Caco-2 (cell line): ENCODE data around the gene SSH2. TPM values are rescaled to one million over a fixed set of nuclear protein-coding genes. Genes with fewer than 3 reads are reported as not detected.
"Not testable (repeated sequence)": the region's sequence is repeated elsewhere in the genome, so short reads cannot be mapped to it uniquely, and the experiment has no call there.

Source experiments
- BruUV-seq: library from RNA; stranded (reverse); fragments of 400-500 nt; replicated peaks from 2 replicates; lab custom pipeline; 2021; lab: Mats Ljungman, UMichigan
- CTCF ChIA-PET: fragments of 300-600 bp; sonication (Branson Sonifier 250); formaldehyde crosslinking; loops from one replicate; lab custom pipeline; 2022; ENCODE audit warnings: antibody characterized with exemption; lab: Charles Lee
- POLR2A ChIA-PET: fragments of 300-600 bp; sonication (Branson Sonifier 250); formaldehyde crosslinking; loops from one replicate; lab custom pipeline; 2022; ENCODE audit warnings: antibody characterized with exemption; lab: Charles Lee
- DNase-seq, 2 experiments: peaks; one replicate each; pipeline versions ENCODE4 v3.0.0 to v3.0.0-alpha.2; 2020 to 2022
- H3K27me3 ChIP-seq: replicated peaks from 2 replicates; pipeline ENCODE4 v1.6.0; 2011; ENCODE audit warnings: low read length; ENCODE audit not compliant: control insufficient read depth, insufficient read depth
- H3K36me3 ChIP-seq: 2 replicates; pipeline ENCODE4 v1.5.1; 2011; ENCODE audit warnings: low read length; ENCODE audit not compliant: control insufficient read depth, insufficient read depth
- H3K4me1 ChIP-seq: fragments of 250-450 bp; sonication (Bioruptor Pico); 2 replicates; pipeline ENCODE4 v1.5.1; 2020; ENCODE audit warnings: mild to moderate bottlenecking
- H3K4me3 ChIP-seq: 2 replicates; pipeline ENCODE4 v1.5.1; 2011; ENCODE audit warnings: low read depth, mild to moderate bottlenecking, control low read depth, low read length
- H3K9me3 ChIP-seq: fragments of 250-450 bp; sonication (Bioruptor Pico); 2 replicates; pipeline ENCODE4 v1.5.1; 2020; ENCODE audit warnings: mild to moderate bottlenecking, moderate library complexity
- H3K27ac Mint-ChIP-seq: one replicate; pipeline ENCODE4 v1.8.0; 2022; ENCODE audit warnings: mixed read lengths; ENCODE audit not compliant: unreplicated experiment
- H3K27me3 Mint-ChIP-seq: one replicate; pipeline ENCODE4 v1.8.0; 2022; ENCODE audit warnings: mixed read lengths; ENCODE audit not compliant: insufficient read depth, unreplicated experiment
- H3K36me3 Mint-ChIP-seq: one replicate; pipeline ENCODE4 v1.8.0; 2022; ENCODE audit warnings: mild to moderate bottlenecking, mixed read lengths; ENCODE audit not compliant: insufficient read depth, unreplicated experiment
- H3K4me1 Mint-ChIP-seq: one replicate; pipeline ENCODE4 v1.8.0; 2022; ENCODE audit warnings: low read depth, mixed read lengths; ENCODE audit not compliant: unreplicated experiment
- H3K4me3 Mint-ChIP-seq: one replicate; pipeline ENCODE4 v1.8.0; 2022; ENCODE audit warnings: mild to moderate bottlenecking, moderate library complexity, mixed read lengths; ENCODE audit not compliant: unreplicated experiment
- H3K9me3 Mint-ChIP-seq: one replicate; pipeline ENCODE4 v1.8.0; 2022; ENCODE audit warnings: mixed read lengths; ENCODE audit not compliant: unreplicated experiment
- intact Hi-C: fragments of 100-400 bp; cut with micrococcal nuclease; formaldehyde crosslinking; loops from one replicate; pipeline ENCODE4 v1.10.0; 2022; ENCODE audit not compliant: unreplicated experiment
- total RNA-seq: library from RNA; stranded (reverse); gene quantifications from 2 replicates; pipeline ENCODE4 v1.2.3, GENCODE V29; 2022
- TF ChIP-seq, protein P1 (sequence below), 2 experiments: fragments of 200-600 bp in 1 of 2; IDR thresholded peaks; 1 replicate in 1 of 2; 2 replicates in 1 of 2; pipeline versions ENCODE4 v1.5.1 to v1.8.0; 2011 to 2022; ENCODE audit warnings: antibody characterized with exemption in 1 of 2, control low read depth in 1 of 2, inconsistent platforms in 1 of 2, low read depth in 1 of 2, low read length in 1 of 2, mild to moderate bottlenecking in 1 of 2, moderate library complexity in 1 of 2; ENCODE audit not compliant: insufficient read depth in 1 of 2, severe bottlenecking in 1 of 2, unreplicated experiment in 1 of 2

SSH2 gene
- total RNA-seq, 1 experiment from 2014 or later = 48.2 TPM

DNA sequence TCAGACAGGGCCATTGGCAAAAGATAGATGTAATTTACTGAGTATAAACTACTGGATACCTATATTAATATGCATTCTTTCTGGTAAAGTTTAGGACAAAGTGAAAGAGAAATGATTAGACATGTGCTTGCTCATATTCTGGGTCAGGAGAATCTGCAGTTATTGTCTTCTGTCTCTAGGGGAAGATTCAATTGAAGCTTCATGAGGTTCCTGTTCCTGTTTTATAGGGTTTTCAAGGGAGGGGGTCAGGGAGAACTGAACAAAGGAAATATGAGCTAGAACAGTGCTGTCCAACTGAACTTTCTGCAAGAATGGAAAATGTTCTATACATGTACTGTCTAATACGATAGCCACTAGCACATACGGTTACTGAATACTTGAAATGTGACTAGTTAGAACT lies 248.0 kb downstream of the SSH2 start:
- no peak overlapping the region for H3K4me3 ChIP-seq
- no peaks in the 10 kb centered on the region for H3K27me3 Mint-ChIP-seq
- H3K27ac Mint-ChIP-seq = no peak overlapping the region
- peaks cover 7% of the 10 kb centered on the region for H3K4me1 Mint-ChIP-seq
- no peak overlapping the region for H3K4me3 Mint-ChIP-seq
- intact Hi-C loops = no loop called here
- no peaks in the 10 kb centered on the region for H3K36me3 ChIP-seq
- ChIA-PET POLR2A (no interaction called here), CTCF (interaction anchor here (0.7 to 2.0 kb wide), 3 partner anchors 43 to 422 kb away, joined by 3 to 7 read pairs (median 3); no protein-coding TSS in a partner anchor)
- peaks cover 16% of the 10 kb centered on the region for H3K36me3 Mint-ChIP-seq
- no peaks in the 10 kb centered on the region for H3K27me3 ChIP-seq
- TF ChIP-seq, protein P1, sequence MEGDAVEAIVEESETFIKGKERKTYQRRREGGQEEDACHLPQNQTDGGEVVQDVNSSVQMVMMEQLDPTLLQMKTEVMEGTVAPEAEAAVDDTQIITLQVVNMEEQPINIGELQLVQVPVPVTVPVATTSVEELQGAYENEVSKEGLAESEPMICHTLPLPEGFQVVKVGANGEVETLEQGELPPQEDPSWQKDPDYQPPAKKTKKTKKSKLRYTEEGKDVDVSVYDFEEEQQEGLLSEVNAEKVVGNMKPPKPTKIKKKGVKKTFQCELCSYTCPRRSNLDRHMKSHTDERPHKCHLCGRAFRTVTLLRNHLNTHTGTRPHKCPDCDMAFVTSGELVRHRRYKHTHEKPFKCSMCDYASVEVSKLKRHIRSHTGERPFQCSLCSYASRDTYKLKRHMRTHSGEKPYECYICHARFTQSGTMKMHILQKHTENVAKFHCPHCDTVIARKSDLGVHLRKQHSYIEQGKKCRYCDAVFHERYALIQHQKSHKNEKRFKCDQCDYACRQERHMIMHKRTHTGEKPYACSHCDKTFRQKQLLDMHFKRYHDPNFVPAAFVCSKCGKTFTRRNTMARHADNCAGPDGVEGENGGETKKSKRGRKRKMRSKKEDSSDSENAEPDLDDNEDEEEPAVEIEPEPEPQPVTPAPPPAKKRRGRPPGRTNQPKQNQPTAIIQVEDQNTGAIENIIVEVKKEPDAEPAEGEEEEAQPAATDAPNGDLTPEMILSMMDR (IDR thresholded peaks at IDR 0.05; ENCODE audit: insufficient read depth in 1 of 2, low read depth in 1 of 2, low read length in 1 of 2, severe bottlenecking in 1 of 2, unreplicated experiment in 1 of 2) = no peak
- DNase-seq = no peak
- H3K4me1 ChIP-seq = no peaks in the 10 kb centered on the region
- no peaks in the 10 kb centered on the region for H3K9me3 Mint-ChIP-seq
- BruUV-seq = no TSS peak
- H3K9me3 ChIP-seq = no peaks in the 10 kb centered on the region

DNA sequence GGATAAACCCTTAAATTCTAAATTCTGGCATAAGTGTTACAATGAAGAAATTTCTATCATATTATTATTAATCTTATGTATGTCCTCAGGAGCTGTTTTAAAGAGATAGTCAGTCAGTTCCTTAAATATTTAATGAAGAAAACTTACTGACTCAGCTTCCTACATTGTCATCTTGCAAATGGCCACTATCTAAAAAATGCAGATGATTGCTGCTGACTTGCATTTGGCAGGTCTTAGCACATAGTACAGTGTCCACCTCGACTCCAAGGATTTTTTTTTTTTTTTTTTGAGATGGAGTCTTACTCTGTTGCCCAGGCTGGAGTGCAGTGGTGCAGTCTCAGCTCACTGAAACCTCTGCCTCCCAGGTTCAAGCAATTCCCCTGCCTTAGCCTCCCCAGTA lies 252.2 kb downstream of the SSH2 start:
- BruUV-seq = no TSS peak

DNA sequence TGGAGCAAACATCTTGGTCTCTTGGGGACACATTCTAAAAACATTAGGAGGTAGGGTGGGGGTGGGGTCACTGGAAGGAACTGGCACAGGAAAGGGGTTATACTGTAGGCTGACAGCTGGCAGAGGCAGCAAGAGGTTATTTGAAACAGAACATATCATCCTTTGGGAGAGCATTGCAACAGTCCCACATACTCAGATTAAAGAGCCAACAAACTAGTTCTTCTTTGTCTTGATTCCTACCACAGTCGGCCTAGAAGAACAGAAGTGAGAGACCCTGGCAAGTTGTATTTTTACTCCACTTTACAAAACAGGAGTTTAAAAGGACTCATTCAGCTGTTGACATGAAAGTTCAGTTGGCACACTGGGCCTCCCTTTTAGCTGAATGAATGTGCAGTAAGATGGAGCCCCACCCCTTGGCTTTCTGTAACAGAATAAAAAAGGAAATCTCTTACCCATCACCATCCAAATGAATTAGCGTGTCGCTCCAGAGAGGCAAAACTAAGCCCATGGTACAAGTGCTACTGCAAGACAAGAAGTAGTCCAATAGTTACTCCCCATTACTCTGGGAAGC lies 252.7 kb downstream of the SSH2 start:
- peaks cover 3% of the 10 kb centered on the region for H3K4me1 Mint-ChIP-seq
- H3K36me3 Mint-ChIP-seq = peaks cover 21% of the 10 kb centered on the region
- H3K4me1 ChIP-seq = no peaks in the 10 kb centered on the region
- ChIA-PET CTCF (no interaction called here), POLR2A (interaction anchor here (0.7 kb wide), 1 partner anchor 557 kb away, joined by 8 read pairs; no protein-coding TSS in a partner anchor)
- H3K27me3 Mint-ChIP-seq = no peaks in the 10 kb centered on the region
- H3K27ac Mint-ChIP-seq = no peak overlapping the region
- H3K27me3 ChIP-seq = no peaks in the 10 kb centered on the region
- TF ChIP-seq, protein P1 (IDR thresholded peaks at IDR 0.05; ENCODE audit: insufficient read depth in 1 of 2, low read depth in 1 of 2, low read length in 1 of 2, severe bottlenecking in 1 of 2, unreplicated experiment in 1 of 2) = no peak
- intact Hi-C loops = no loop called here
- no peak overlapping the region for H3K4me3 ChIP-seq
- no TSS peak for BruUV-seq
- no peaks in the 10 kb centered on the region for H3K9me3 ChIP-seq
- DNase-seq = no peak
- H3K4me3 Mint-ChIP-seq = no peak overlapping the region
- H3K9me3 Mint-ChIP-seq = no peaks in the 10 kb centered on the region
- H3K36me3 ChIP-seq = no peaks in the 10 kb centered on the region

More for the DNA sequence above, 252.2 kb downstream of the SSH2 start:
- POLR2A ChIA-PET = interaction anchor here (0.7 kb wide), 1 partner anchor 557 kb away, joined by 8 read pairs; no protein-coding TSS in a partner anchor
- Mint-ChIP-seq H3K4me3 (no peak overlapping the region), H3K9me3 (no peaks in the 10 kb centered on the region), H3K27ac (no peak overlapping the region), H3K36me3 (peaks cover 17% of the 10 kb centered on the region), H3K4me1 (peaks cover 7% of the 10 kb centered on the region), H3K27me3 (no peaks in the 10 kb centered on the region)
- DNase-seq = no peak
- no peaks in the 10 kb centered on the region for H3K36me3 ChIP-seq
- no peaks in the 10 kb centered on the region for H3K4me1 ChIP-seq
- CTCF ChIA-PET = no interaction called here
- intact Hi-C loops = no loop called here
- no peaks in the 10 kb centered on the region for H3K9me3 ChIP-seq
- no peaks in the 10 kb centered on the region for H3K27me3 ChIP-seq
- TF ChIP-seq, protein P1 (IDR thresholded peaks at IDR 0.05; ENCODE audit: insufficient read depth in 1 of 2, low read depth in 1 of 2, low read length in 1 of 2, severe bottlenecking in 1 of 2, unreplicated experiment in 1 of 2) = no peak
- H3K4me3 ChIP-seq = no peak overlapping the region

DNA sequence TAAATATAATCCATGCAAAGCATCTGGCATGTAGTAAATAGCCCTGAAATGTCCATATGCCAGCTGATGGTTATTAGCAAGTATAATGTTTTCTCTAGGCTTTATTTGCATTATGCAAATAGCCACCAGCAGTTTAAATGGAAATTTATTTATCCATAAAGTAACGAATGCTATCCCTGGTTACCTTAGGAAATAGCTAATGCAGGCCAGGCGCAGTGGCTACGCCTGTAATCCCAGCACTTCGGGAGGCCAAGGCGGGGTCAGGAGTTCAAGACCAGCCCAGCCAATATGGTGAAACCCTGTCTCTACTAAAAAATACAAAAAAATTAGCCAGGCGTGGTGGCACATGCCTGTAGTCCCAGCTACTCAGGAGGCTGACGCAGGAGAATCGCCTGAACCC lies 254.1 kb downstream of the SSH2 start:
- H3K4me1 Mint-ChIP-seq, CTCF ChIA-PET, H3K9me3 Mint-ChIP-seq, H3K27me3 ChIP-seq, H3K27me3 Mint-ChIP-seq, H3K4me3 Mint-ChIP-seq, H3K4me1 ChIP-seq, POLR2A ChIA-PET, intact Hi-C loops, H3K4me3 ChIP-seq, H3K9me3 ChIP-seq, DNase-seq, H3K36me3 ChIP-seq, H3K27ac Mint-ChIP-seq, BruUV-seq: not testable (repeated sequence)
- peaks cover 20% of the 10 kb centered on the region for H3K36me3 Mint-ChIP-seq
